Fibroblast of gingiva (primary cell): Measurements from ENCODE around the gene OR11G2.
"Not testable (repeated sequence)": the region's sequence is repeated elsewhere in the genome, so short reads cannot be mapped to it uniquely, and the experiment has no call there.

Source experiments
- DNase-seq: peaks from one replicate; pipeline ENCODE4 v3.0.0-alpha.2; 2011; ENCODE audit warnings: low read depth

OR11G2 gene

DNA sequence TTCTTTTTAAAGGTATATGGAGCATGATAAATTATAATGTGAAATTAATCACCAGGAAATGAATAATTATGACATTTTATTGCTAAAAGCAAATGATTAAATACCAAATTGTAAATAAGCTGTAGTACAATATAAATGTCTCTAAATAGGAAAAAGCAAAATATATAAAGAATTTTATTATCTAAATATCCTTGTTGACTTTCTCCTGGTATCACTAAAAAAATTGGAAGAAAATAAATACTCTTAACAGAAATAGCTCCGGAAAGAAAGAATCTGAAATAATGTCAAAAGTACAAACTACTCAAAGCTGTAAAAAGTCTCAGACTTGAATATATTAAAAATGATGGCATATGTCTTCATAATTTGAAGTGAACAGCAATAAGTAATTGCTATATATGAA, 38.0 kb downstream of the OR11G2 start, which contains the start of gene OR11H7:
OR11H7 (plus strand) TSS at position 301 of the 400 bp plus-strand sequence.
- DNase-seq, result no peak

GRCh38 chr14:20235415-20235814, 44.7 kb downstream of the OR11G2 start:
- DNase-seq, result not testable (repeated sequence)

DNA sequence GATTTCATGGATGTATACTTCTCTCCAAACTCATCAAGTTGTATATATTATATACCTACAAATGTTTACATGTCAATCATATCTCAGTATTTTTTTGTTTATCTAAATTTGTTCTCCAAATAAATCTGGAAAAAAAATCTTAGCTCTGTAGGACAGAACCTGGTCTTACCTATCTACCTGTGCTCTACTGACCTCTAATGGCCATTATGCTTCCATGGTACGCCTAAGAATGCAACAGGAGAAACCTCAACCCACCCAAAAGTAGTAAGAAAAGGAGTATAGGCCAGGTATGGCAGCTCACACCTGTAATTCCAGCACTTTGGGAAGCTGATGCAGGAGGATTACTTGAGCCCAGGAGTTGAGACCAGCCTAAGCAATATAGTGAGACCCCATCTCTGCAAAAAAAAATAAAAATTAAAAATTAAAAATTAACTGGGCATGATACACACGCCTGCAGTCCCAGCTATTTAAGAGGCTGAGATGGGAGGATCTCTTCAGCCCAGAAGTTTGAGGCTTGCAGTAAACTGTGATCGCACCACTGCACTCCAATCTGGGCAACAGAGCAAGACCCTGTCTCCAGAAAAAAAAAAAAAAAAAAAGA, 57.0 kb downstream of the OR11G2 start:
- no peak for DNase-seq
